GM19468 (cell line): Measurements from ENCODE around the gene ZKSCAN8.

Experiments
- ATAC-seq: cut with Tn5 transposase; IDR thresholded peaks from one replicate; pipeline ENCODE4 v1.9.1; 2021; ENCODE audit warnings: mild to moderate bottlenecking, moderate library complexity, moderate number of reproducible peaks; ENCODE audit not compliant: unreplicated experiment; ENCODE audit errors: extremely low read depth

The ZKSCAN8 gene

GRCh38 chr6:28137505-28137981, 4.1 kb upstream of the ZKSCAN8 start:
- ATAC-seq, result no peak

GRCh38 chr6:28139860-28140543, 1.7 kb upstream of the ZKSCAN8 start:
- ATAC-seq, result no peak

GRCh38 chr6:28140616-28141015, 1.1 kb upstream of the ZKSCAN8 start:
- no peak for ATAC-seq

- no peak for ATAC-seq
These were observed 763 bp downstream of the ZKSCAN8 start for GRCh38 chr6:28142446-28142845.

- no peak for ATAC-seq
These were observed 3.5 kb downstream of the ZKSCAN8 start for GRCh38 chr6:28145231-28145630.

GRCh38 chr6:28152531-28152930, 10.8 kb downstream of the ZKSCAN8 start:
- no peak for ATAC-seq

GRCh38 chr6:28153546-28153945, 11.9 kb downstream of the ZKSCAN8 start:
- ATAC-seq, result no peak

- ATAC-seq, result no peak
These were observed 12.7 kb downstream of the ZKSCAN8 start for GRCh38 chr6:28154357-28154756.

GRCh38 chr6:28158318-28158717, 16.6 kb downstream of the ZKSCAN8 start:
- no peak for ATAC-seq

GRCh38 chr6:28159029-28159607, 17.4 kb downstream of the ZKSCAN8 start:
- no peak for ATAC-seq

GRCh38 chr6:28160233-28160632, 18.6 kb downstream of the ZKSCAN8 start:
- ATAC-seq, result no peak

- peak; percentile 96 for ATAC-seq
These were observed 19.9 kb downstream of the ZKSCAN8 start for GRCh38 chr6:28161410-28162079.

GRCh38 chr6:28165563-28165962, 23.9 kb downstream of the ZKSCAN8 start:
- no peak for ATAC-seq

GRCh38 chr6:28167068-28167467, 25.4 kb downstream of the ZKSCAN8 start:
- ATAC-seq, result no peak

- no peak for ATAC-seq
These were observed 26.2 kb downstream of the ZKSCAN8 start for GRCh38 chr6:28167926-28168325.

GRCh38 chr6:28171271-28171670, 29.6 kb downstream of the ZKSCAN8 start:
- no peak for ATAC-seq

GRCh38 chr6:28172006-28172405, 30.3 kb downstream of the ZKSCAN8 start:
- ATAC-seq, result no peak

GRCh38 chr6:28176373-28176772, 34.7 kb downstream of the ZKSCAN8 start:
- ATAC-seq, result no peak

- ATAC-seq, result no peak
These were observed 40.6 kb downstream of the ZKSCAN8 start for GRCh38 chr6:28182255-28182654.

GRCh38 chr6:28188111-28188979, 46.7 kb downstream of the ZKSCAN8 start:
- ATAC-seq, result no peak
